GM19463 (cell line): ENCODE data around the gene CDH23.
A peak's percentile ranks its signal among the peaks of the same experiment; 100 is the strongest.

Experiments
- ATAC-seq: cut with Tn5 transposase; IDR thresholded peaks from one replicate; pipeline ENCODE4 v1.9.1; 2021; ENCODE audit warnings: mild to moderate bottlenecking, moderate library complexity; ENCODE audit not compliant: unreplicated experiment

Gene CDH23

DNA sequence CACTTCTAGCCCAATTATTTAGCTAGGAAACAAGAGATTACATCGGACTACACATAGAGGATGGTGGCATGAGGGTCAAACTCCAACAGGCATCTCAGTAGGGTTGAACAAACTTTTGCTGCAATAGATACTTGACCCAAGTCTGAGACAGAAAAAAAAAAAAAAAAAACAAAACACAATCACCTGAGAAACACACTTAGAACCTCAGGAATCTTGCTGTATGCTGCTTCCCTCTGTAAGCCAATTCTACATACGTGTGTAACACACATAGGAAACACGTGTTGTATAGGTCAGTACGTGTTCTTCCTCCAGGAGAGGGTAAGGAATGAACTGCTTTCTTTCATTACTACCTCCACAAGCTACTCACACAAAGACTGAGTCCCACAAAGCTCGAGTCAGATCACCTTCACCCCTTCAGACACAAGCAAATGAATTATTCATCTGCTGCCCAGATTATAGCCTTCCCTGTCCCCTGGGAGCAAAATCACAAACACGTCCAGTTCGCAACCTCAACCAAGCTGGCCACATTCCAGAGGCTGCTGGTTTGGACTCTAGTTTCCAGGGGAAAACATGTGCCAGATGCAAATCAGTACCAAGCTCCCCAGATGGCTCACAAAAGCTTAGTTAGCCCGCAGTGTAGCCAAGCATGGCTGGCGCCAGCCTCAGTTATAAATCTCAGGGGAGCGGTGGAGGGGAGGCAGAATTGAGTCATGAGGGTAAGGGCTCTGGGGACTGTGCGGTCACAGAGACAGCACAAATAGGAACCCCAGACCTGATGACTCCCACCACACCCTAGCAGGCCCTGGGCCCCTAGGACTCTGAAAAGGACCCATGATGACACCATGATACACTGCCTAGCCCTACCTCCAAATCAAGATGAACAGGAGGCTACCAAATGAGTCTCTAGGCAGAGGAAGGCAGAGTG is 439.2 kb downstream of the CDH23 start:
- ATAC-seq: peak; percentile 93

DNA sequence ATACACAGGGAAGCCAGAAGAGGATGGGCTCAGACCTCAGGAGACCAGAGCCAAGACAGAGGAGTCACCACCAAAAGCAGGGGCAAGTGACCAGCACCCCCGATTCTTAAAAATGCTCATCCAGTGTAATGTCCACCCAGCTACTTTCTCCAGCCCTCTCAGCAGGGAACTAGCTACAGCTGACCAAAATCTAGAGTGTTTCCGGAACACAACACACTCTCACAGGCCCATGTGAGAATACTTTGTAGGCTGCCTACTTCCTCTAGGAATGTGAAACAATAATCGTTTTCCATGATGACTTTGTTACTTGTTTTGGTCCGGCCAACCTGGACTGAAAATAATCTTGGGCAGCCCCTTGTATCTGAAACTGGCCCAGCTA is 439.9 kb downstream of the CDH23 start:
- ATAC-seq: peak; percentile 13

DNA sequence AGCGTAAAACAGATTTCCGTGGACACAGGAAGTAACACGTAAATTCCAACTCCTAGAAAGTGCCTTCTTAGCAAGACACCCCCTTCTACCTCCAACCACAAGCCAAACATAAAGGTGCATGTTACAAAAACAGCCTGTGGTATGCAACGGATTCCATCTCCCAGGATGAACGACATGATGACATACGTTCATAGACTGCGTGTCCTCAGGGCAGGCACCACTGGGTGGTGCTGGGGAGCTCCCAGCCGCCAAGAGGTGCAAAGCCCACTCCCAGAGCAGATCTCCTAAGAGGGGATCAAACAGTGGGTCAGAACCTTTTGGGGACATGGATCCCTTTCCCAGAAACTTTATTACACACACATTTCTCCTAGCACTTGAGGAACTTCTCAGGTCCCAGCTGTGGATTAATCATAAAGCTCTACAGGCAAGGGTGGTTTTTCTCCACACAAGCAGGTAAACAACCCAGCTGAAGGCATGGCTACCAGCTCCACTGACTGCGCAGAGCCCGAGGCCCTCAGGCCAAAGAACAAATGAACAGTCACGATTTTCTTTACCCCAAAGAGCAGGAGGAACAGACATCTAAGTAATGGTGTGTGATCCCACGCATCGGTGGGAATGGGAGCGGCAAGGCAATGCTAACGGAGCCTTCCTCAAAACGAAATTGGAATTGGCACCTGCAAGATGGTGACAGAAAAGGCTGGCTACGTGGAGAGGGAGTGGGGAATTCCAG is 440.5 kb downstream of the CDH23 start:
- no peak for ATAC-seq

DNA sequence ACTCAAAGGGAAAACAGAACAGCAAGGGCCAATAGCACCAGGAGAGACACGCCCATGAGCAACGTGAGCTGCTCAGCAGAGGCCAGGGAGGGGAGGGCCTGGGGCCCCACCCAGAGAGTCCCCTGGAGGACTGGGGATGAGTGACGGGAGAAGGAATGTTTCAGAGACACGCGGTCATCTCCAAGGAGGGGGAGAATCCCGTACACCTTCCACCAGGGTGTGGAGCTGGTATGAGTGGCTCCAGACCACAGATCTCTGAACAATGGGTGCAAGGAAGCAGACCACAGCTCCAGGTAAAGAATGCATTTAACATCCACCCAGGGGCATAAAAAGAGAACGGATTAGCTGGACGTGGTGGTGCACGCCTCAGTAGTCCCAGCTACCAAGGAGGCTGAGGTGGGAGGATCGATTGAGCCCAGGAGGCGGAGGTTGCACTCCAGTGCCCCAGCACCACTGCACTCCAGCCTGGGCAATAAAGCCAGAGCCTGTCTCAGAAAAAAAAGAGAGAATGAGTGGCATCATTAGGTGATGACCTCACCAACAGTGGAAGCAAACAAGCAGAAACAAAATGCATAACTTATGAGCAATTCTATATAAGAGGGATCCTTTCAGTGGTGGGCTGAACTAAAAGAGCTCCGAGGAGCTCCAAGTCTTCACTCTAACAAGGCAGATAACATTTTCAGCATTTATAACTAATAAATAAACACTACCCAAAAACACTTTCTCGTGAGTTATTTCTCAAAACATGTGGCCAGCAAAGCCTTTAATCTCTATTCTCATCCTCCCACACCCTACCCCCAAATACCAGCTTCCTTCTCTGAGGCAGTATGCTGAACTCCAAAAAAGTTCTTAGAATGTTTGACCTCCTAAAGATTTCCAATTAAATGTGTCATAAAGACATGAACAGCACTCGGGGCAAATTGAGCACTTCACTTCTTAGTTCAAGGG is 441.8 kb downstream of the CDH23 start:
- ATAC-seq: no peak

DNA sequence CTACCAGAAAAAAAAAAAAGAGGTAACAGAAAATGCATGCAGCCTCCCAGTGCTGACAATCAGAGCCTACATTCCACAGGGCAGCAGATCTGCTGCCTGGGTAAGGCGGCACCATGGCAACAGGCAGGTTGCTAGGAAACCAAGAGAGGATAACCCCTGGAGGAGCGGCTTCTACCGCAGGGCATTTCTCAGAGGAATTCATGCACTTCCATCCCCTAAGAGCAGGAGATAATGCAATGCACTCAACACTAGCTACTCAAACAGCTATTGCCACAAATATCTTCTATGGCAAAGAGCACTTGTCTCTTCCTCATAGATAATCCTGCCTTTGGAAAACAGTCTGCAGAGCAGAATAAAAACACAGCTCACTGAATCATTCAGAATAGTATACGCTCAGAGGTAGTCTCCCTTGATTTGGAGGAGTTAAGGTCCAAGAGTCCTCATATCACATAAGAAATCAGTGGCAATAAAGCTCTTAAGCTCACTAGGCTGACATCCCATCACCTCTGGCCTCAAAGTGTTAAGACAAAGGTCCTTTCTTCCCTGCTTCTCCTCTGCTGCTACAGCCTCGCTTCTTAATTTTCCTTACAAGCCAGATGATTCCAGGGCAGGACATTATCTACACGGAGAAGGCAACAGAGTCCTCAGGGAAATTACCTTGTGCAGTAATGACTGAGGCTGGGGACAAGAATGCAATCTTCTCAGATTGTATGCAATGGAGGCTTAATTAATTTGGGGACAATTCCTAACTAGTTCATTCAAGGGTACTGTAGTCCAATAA is 443.6 kb downstream of the CDH23 start:
- ATAC-seq: no peak

DNA sequence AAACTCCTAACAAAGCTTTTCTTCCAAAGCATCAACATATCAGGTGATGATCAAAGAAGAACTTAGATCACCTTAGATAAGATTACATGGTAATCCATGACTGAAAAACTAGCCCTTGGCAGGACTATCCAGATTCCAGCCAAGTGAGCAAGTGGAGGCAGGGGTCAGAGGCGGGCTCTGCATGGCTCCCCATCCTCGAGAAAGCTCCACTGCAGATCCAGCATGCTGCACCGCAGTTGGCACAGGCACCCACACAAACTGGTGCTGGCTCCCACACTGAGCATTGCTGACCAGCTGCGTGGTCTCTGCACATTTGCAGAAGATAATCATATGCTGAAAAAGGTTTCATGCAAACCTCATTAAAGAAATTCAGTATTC is 444.2 kb downstream of the CDH23 start:
- ATAC-seq: no peak

DNA sequence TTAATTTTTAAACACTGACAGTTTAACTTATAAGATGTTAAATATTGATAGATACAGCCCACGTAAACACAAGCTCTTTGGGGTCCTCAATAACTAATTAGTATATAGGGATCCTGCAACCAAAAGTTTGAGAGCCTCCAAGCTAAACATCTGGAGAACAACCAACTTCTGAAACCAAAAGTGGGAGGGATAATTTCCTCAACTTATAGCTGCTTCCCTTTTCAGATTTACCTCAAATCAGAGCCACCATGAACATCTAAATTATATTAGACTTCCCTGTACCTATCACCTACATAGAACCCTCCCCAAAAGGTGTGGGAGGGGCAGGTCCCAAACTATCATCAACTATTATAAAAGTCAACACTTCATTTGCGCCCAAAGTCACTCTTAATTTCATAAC is 445.7 kb downstream of the CDH23 start:
- no peak for ATAC-seq

DNA sequence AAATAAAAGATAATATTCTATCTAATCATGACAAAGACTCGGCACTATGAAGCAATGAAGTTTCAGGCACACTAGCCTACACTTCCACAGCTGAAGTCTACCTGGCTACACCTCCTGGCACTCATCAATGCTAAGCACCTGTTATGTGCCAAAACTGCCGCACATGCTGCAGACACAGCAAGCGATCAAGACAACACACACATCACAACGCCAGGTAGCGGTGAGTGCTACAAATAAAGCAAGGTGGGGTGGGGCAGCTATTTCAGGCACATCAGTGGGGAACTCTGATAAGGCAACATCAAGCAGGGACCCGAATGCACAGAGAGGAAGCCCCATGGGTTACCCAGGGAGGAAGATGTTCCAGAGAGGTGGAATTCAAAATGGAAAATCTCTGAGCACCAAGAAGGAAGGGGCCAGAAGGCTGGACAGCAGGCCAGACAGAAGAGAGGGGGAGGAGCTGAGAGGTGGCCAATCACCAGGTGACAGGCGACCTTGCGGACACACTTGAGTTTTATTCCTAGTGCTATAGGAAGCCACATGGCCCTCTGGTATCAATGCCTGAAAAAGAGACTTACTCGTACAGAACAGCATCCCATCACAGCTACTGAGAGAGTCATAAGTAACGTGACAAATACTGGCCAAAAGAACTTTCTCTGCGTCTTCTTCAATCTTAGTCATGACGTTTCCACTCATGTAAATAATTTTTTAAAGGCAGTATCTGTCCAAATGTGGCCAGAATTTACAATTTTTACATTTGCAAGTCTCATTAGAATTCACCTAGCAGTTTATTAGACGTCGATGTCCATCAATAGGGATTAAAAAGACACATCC is 446.4 kb downstream of the CDH23 start:
- ATAC-seq: no peak

DNA sequence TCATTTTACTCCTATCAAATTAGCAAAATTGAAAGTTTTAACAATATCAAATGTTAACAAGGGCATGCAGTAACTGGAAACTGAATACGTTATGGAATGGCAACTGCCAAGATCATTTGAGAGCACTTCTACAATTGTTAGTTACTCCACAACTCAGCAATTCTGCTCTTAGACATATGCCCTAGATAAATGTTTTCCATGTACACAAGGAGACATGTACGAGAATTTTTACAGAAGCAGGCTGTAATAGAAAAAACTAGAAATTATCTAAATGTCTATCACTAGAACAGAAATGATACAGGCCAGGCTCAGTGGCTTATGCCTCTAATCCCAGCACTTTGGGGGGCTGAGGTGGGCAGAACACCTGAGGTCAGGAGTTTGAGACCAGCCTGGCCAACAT is 447.4 kb downstream of the CDH23 start:
- no peak for ATAC-seq

DNA sequence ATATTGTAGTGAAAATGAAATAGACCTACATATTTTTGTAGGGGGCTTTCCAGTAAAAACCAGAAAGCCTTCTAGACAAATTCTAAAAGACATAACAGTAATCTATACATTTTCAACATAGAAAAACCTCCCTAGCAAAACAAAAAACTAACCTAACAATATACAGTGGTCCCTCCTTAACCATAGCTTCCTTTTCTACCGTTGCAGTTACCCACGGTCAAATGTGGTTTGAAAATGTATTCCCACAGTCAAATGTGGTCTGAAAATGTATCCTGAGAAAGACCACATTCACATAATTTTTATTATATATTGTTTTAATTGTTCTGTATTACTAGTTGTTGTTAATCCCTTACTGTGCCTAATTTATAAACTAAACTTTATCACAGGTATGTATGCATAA is 448.0 kb downstream of the CDH23 start:
- ATAC-seq: no peak

DNA sequence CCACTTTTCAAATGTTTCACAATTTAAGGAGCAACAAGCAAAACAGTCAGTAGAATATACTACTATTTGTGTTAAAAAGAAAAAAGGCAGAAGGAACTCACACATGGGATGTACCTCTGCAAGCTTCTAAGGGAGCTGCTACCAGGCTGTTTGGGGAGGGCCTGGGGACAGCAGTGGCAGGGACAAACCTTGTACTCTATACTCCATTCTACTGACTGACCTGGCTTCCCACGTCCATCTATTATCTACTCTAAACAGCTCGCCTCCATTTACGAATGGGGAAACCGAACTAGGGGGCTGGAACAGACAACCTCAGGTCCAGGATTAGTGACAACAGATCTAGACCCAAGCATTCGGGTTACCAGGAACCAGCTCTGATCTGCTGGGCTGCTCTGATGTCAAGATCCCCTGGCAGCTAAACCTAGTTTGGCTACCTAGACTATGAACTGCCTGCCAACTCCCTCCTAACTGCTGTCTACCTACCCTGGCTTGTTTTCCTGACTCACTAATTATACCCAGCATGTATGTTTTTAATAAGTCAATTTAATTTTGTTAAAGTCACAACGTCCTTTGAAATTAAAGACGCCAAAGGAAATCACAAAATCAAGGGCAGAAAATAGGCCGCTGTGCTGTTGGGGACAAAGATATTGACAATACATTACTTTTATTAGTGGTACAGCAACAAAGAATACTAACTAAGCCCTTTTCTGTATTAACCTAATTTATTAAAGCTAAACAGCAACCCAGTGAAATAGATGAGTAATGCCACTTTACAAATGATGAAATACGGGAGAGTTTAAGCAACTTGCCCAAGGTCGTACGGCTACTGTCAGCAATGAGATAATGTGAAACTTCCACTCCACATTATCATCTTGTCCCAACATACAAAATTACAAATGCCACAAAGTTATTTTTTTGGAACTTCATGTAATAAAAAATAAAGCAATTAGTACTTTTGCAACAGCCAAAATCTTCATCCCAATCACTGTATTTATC is 449.0 kb downstream of the CDH23 start:
- ATAC-seq: no peak

DNA sequence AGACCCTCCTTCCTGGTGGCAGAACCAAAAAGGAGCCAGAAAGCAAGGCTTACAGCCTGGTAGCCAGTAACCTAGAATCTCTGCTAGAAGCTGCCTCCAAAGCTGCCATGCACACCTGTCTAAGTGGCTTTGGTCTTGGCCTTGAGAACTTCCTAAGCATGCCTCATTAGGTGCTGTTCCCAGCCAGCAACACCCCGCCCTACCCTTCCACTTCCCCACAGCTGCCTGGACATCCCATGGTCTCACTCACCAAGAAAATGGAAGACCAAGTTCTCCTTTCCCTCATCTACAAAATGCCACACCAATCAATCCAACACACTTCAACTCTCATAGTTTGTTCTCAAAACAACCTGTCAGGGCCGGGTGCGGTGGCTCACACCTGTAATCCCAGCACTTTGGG is 450.1 kb downstream of the CDH23 start:
- no peak for ATAC-seq

DNA sequence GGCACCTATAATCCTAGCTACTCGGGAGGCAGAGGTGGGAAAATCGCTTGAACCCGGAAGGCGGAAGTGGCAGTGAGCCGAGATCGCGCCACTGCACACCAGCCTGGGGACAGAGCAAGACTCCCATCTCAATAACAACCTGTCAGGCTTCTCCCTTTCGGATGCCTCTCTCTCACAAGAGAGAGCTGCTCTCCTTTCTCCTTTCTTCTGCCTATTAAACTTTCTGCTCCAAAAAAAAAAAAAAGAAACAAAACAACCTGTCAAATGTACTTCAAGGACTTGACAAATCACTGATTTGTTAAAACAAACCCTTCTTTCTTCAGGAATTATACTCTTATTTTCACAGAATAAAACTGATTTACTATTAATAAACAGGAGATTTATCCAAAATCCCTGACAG is 450.7 kb downstream of the CDH23 start:
- ATAC-seq: no peak

DNA sequence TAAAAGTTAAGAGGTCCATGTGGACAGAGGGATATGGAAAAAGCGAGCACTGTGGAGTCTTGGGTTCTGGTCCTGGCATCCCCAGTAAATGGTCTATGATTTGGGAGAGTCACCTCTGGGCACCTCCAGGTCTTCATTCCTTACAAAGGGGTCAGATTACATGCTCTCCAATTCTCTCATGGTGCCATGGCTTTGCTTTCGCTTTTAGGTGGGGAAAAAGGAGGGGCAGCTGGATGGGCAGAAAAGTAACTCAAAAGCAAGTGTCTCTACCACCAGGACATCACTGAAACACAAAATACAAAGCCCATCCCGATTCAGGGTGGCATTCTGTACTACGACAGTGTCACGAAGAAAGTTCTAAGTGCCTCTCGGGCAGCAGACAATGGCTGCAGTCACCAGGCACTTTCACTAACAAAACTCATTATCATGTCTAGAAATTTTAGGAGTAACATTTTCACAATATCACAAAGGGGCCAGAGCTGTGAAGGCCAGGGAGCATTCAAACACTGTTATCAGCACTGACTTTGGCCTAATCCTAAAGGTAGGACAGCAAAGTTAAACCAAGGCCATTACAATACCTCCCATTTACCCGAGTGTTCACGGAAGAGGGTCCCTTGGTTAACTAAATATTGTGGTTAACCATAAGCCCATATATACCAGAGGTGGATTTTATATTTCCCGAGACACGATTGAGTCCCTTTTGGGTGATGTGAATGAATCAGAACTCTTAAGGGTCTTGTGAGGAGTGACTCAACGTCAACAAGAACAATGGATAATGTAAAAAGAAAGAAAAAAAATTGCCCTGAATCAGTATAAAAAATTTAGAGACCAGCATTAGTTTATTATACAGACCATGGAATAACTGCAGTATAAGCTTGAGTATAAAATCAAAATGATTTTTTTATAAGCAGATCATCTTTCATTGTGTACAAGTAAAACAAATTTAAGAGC is 451.9 kb downstream of the CDH23 start:
- ATAC-seq: no peak

DNA sequence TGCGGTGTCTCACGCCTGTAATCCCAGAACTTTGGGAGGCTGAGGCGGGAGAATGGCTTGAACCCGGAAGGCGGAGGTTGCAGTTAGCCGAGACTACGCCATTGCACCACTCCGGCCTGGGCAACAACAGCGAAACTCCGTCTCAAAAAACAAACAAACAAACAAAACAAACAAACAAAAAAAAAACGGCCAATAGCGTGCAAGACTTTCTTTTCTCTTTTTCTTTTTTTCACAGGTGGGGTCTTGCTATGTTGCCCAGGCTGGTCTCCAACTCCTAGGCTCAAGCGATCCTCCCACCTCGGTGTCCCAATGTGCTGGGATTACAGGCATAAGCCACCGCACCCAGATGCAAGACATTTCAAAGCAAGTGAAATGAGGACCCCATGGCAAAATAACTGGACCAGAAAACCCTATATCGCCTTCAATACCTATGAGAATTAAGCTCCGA is 452.8 kb downstream of the CDH23 start:
- no peak for ATAC-seq

DNA sequence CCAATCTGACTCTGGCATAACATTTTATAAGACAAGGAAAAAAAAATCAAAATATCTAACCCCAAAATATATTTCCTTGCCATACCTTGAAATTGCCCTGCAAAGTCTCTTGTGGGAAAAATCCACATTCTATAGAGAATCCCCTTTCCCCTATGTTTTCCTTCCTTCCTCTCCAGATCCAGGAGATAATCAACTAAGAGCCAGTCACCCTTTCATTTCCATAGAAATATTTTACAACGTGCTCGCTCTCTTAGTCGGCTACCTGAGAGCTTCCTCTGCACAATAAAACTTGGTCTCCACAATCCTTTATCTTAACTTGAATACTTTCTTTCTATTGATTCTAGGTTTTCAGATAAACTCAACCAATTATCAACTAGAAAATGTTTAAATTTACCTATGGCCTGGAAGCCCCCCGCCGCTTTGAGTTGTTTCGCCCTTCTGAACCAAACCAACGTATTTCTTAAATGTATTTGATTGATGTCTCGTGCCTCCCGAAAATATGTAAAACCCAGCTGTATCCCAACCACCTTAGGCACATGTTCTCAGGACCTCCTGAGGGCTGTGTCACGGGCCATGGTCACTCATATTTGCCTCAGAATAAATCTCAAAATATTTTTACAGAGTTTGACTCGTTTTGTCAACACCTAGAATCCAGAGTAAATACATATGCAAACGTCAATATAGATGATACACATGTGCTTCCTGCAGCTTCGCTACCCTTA is 453.5 kb downstream of the CDH23 start:
- ATAC-seq: no peak
